ENCODE results near the gene DDX23. TPM values are rescaled to one million over a fixed set of nuclear protein-coding genes. Genes with fewer than 3 reads are reported as not detected.

Gene DDX23
- total RNA-seq, 1 experiment from 2014 or later = 107 TPM

DNA sequence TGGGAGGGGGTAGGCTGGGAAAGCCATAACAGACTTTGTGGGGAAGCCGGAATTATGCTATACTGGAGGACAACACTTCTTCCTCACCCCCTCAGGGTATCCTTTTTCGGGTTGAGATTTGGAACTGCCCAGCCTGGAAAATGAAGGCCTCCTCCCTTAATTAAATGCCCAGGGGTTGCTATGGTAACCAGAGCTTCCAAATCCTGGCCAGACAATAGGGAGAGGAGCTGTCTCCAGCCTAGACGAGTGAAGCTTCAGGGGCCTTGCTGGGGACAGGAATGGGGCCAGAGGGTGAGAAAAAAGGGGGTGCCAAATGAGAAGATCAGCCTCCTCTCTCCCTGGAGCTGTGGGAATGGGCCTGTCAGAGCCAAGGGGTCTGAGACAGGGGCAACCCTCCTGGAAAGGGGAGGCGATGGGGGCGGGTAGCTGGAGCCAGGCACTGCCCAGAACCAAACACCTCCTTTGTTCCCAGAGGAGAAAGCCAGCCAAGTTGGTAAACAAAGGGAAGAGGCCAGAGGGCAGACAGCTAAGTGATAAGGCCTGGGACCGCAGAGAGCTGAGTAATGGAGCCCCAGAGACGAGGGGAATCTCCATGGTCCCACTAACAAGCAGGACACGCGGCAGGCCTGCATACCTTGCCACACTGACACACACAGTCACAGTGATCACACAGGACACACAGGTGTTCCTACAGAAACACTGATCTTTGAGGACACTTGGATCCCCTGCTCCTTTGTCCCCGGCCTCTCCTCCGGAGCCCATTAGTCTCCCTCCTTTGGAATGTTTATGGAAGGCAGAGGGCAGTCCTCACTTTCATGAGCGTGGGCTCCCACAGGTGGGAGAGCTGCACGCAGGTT is 31.6 kb upstream of the DDX23 start:
- no peaks in the 10 kb centered on the region for H3K36me3 Mint-ChIP-seq
- ATAC-seq (peak; percentile 73), DNase-seq (ENCODE audit: low spot score) (peak; percentile 23)
- CTCF ChIA-PET = interaction anchor here (0.7 to 5.3 kb wide), 19 partner anchors 8 to 206 kb away, joined by 3 to 78 read pairs (median 5); partner anchors contain the start of genes DDX23, FKBP11, RND1 and WNT1
- H3K9me3 Mint-ChIP-seq = no peaks in the 10 kb centered on the region
- POLR2A ChIA-PET = interaction anchor here (0.6 to 3.9 kb wide), 6 partner anchors 11 to 43 kb away, joined by 3 to 32 read pairs (median 3); partner anchors contain the start of genes FKBP11 and RND1
- TF ChIP-seq, protein P1, sequence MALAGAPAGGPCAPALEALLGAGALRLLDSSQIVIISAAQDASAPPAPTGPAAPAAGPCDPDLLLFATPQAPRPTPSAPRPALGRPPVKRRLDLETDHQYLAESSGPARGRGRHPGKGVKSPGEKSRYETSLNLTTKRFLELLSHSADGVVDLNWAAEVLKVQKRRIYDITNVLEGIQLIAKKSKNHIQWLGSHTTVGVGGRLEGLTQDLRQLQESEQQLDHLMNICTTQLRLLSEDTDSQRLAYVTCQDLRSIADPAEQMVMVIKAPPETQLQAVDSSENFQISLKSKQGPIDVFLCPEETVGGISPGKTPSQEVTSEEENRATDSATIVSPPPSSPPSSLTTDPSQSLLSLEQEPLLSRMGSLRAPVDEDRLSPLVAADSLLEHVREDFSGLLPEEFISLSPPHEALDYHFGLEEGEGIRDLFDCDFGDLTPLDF (CRISPR knock-in tag; IDR thresholded peaks at IDR 0.05) = no peak
- TF ChIP-seq FOXJ3 (CRISPR knock-in tag; IDR thresholded peaks at IDR 0.05; ENCODE audit: borderline replicate concordance) = no peak
- TF ChIP-seq, protein P2, sequence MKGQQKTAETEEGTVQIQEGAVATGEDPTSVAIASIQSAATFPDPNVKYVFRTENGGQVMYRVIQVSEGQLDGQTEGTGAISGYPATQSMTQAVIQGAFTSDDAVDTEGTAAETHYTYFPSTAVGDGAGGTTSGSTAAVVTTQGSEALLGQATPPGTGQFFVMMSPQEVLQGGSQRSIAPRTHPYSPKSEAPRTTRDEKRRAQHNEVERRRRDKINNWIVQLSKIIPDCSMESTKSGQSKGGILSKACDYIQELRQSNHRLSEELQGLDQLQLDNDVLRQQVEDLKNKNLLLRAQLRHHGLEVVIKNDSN (CRISPR knock-in tag; IDR thresholded peaks at IDR 0.05) = no peak
- TF ChIP-seq, protein P3, sequence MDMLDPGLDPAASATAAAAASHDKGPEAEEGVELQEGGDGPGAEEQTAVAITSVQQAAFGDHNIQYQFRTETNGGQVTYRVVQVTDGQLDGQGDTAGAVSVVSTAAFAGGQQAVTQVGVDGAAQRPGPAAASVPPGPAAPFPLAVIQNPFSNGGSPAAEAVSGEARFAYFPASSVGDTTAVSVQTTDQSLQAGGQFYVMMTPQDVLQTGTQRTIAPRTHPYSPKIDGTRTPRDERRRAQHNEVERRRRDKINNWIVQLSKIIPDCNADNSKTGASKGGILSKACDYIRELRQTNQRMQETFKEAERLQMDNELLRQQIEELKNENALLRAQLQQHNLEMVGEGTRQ (CRISPR knock-in tag; IDR thresholded peaks at IDR 0.05) = no peak
- TF ChIP-seq, protein P4, sequence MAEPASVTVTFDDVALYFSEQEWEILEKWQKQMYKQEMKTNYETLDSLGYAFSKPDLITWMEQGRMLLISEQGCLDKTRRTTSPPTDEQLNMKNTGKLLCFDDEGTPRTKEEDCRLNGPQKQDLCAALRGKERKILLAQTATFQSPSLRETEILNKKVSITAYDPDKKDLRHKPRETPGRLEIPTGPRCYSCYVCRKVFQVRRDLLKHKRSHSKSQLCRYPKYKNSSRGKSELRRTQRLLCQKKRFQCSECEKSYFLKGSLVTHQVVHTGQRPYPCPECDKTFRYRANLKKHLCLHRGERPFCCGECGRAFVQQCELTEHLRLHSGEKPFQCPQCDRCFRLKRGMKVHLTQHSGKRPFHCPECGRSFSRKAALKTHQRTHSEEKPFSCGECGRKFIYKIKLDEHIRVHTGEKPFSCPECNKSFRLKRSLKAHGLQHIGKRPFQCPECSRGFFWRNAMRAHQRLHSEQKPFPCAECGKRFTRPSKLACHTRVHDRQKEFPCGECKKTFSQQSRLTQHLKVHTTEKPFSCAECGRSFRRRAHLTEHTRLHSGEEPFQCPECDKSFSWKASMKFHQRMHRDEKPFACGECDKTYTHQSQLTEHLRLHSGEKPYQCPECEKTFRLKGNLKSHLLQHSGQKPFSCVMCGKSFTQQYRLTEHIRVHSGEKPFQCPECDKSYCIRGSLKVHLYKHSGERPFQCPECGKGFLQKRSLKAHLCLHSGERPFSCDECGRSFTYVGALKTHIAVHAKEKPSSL (CRISPR knock-in tag; conservative IDR thresholded peaks at IDR 0.05) = no peak
- no peak for TF ChIP-seq ZNF396 (CRISPR knock-in tag; IDR thresholded peaks at IDR 0.05; ENCODE audit: borderline replicate concordance)
- no peak for TF ChIP-seq ZNF416 (CRISPR knock-in tag; IDR thresholded peaks at IDR 0.05)
- TF ChIP-seq MXD4 (CRISPR knock-in tag; IDR thresholded peaks at IDR 0.05; ENCODE audit: borderline replicate concordance) = no peak
- TF ChIP-seq TEAD1 (CRISPR knock-in tag; IDR thresholded peaks at IDR 0.05) = no peak
- TF ChIP-seq NR1H2 (CRISPR knock-in tag; IDR thresholded peaks at IDR 0.05) = no peak
- TF ChIP-seq TEAD4 (CRISPR knock-in tag; IDR thresholded peaks at IDR 0.05) = no peak
- peak overlapping the region; percentile 91 for H3K27ac Mint-ChIP-seq
- peak overlapping the region; percentile 29 for H3K4me3 Mint-ChIP-seq
- peaks cover 7% of the 10 kb centered on the region for H3K27me3 Mint-ChIP-seq (ENCODE audit: low read depth)
- peaks cover 33% of the 10 kb centered on the region for H3K4me1 Mint-ChIP-seq

DNA sequence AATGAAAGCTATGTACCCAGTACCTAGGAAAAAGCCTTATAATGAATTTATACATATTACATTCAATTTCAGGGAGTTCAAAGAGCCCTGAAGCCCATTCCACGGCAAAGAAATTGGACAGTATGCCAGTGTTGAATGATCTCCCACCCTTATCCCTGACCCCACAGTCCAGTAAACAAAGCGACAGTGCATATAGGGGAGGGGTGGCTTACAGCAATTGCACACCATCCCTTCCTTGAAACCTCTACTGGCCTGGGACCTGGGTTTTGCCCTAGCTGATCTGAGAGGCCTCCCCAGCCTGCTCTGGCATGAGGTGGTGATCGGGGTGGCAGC is 31.0 kb upstream of the DDX23 start:
- no peak for TF ChIP-seq ZBTB21 (CRISPR knock-in tag; IDR thresholded peaks at IDR 0.05; ENCODE audit: borderline replicate concordance)
- TF ChIP-seq, protein P5, sequence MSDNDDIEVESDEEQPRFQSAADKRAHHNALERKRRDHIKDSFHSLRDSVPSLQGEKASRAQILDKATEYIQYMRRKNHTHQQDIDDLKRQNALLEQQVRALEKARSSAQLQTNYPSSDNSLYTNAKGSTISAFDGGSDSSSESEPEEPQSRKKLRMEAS (CRISPR knock-in tag; IDR thresholded peaks at IDR 0.05) = 0 out of 2 replicates have a peak, but pooled peaks have one; percentile 2
- TF ChIP-seq, protein P6, sequence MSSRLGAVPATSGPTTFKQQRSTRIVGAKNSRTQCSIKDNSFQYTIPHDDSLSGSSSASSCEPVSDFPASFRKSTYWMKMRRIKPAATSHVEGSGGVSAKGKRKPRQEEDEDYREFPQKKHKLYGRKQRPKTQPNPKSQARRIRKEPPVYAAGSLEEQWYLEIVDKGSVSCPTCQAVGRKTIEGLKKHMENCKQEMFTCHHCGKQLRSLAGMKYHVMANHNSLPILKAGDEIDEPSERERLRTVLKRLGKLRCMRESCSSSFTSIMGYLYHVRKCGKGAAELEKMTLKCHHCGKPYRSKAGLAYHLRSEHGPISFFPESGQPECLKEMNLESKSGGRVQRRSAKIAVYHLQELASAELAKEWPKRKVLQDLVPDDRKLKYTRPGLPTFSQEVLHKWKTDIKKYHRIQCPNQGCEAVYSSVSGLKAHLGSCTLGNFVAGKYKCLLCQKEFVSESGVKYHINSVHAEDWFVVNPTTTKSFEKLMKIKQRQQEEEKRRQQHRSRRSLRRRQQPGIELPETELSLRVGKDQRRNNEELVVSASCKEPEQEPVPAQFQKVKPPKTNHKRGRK (CRISPR knock-in tag; IDR thresholded peaks at IDR 0.05; ENCODE audit: borderline replicate concordance) = no peak
- no peak for TF ChIP-seq ZNF317 (CRISPR knock-in tag; IDR thresholded peaks at IDR 0.05; ENCODE audit: borderline replicate concordance, low read depth)
- no peak for TF ChIP-seq NR1H2 (CRISPR knock-in tag; IDR thresholded peaks at IDR 0.05)
- no peak for TF ChIP-seq RORB (CRISPR knock-in tag; IDR thresholded peaks at IDR 0.05)
- CTCF ChIA-PET = interaction anchor here (0.6 to 5.3 kb wide), 15 partner anchors 8 to 366 kb away, joined by 3 to 78 read pairs (median 6); partner anchors contain the start of genes DDX23, FKBP11, RND1 and WNT10B
- H3K4me3 Mint-ChIP-seq = no peak overlapping the region; the same call in 1 of the 2 replicates
- H3K27me3 Mint-ChIP-seq (ENCODE audit: low read depth) = peaks cover 7% of the 10 kb centered on the region
- no peak for DNase-seq (ENCODE audit: low spot score)
- H3K4me1 Mint-ChIP-seq = peaks cover 33% of the 10 kb centered on the region
- POLR2A ChIA-PET = interaction anchor here (1.1 to 3.9 kb wide), 4 partner anchors 10 to 30 kb away, joined by 3 to 32 read pairs (median 4); partner anchors contain the start of gene RND1
- no peaks in the 10 kb centered on the region for H3K9me3 Mint-ChIP-seq
- H3K36me3 Mint-ChIP-seq = no peaks in the 10 kb centered on the region
- no peak overlapping the region for H3K27ac Mint-ChIP-seq
- ATAC-seq = peak; percentile 8

Data from WTC11 (cell line).